GM19452 (cell line): ENCODE results near the gene STK32A.

ENCODE experiments used
- ATAC-seq: cut with Tn5 transposase; IDR thresholded peaks from one replicate; pipeline ENCODE4 v1.9.1; 2021; ENCODE audit not compliant: unreplicated experiment

The STK32A gene

DNA sequence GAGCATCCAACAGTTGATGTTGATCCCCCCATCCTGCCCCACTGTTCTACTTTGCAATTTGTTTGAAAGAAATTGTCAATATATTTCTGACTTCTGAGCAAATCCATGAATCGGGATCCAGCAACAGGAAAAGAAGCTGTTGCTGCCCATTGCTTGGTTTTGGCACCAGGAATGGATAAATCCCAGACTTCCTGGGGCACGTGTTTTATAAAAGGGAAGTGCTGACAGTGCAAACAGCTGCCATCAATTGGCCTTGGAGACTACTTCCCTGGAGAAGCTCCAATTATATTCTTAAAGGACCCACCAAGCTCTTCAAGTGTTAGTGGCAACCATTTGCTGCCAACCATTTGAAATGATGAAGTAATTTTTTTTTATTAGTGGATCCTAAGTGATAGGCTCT, 13.7 kb downstream of the STK32A start:
- ATAC-seq: no peak

DNA sequence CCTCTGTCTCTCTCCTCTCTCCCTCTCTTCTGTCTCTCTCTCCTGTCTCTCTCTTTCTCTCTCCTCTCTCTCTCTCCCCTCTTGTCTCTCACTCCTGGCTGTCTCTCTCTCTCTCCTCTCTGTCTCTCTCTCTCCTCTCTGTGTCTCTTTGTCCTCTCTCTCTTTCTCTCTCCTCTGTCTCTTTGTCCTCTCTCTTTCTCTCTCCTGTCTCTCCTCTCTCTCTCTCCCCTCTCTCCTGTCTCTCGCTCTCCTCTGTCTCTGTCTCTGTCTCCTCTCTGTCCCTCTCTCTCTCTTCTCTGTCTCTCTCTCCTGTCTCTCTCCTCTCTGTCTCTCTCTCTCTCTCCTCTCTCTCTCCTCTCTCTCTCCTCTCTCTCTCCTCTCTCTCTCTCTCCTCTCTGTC, 25.0 kb downstream of the STK32A start:
- no peak for ATAC-seq

DNA sequence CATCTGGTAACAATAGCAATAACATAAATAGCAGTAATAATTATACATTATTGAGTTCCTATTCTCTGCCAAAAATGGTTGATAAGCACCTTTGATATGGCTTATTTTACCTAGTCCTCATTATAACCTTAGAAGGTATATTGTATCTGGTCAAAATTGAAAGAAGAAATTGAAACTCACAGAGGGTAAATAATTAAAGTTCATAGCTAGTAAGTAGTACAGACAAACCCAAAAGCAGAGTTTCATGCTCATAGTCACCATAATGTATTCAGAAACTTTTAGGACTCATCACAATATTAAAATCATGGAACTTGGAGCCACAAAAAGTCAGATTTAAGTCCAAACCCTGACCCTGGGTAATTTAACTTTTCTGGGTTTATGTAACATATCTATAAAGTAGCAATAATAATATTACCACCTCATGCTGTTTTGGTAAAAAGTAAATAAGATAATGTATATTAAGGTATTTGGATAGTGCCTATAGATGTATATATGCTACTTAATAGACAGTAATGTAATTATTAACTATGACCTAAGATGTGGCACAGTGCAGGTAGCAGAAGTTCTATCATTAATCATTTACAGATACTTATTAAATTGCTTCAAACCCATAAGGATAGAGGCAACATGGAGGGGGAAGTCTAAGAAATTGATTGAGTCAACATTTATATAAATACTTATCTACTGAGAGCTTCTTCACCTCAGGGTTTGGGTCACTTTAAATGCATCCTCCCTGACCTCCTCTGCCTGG, 32.4 kb downstream of the STK32A start:
- no peak for ATAC-seq

DNA sequence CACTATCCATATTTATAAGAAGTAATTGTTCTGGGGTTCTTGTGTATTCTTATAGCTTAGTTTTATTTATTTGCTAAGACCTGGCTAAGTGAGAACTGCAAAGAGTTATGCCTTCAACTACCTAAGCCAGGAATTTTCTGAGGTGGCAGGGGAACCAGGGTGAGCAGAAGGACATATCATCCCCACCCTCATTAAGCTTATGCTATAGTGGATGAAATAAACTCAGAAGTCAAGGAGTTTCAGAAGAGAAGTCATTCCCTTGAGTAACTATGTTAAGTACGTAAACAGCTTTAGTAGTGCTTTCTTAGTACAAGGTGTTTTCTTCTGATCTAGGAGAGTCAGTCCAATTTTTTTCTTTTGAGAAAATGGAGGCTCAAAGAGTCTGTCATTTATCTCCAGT, 41.7 kb downstream of the STK32A start:
- no peak for ATAC-seq

DNA sequence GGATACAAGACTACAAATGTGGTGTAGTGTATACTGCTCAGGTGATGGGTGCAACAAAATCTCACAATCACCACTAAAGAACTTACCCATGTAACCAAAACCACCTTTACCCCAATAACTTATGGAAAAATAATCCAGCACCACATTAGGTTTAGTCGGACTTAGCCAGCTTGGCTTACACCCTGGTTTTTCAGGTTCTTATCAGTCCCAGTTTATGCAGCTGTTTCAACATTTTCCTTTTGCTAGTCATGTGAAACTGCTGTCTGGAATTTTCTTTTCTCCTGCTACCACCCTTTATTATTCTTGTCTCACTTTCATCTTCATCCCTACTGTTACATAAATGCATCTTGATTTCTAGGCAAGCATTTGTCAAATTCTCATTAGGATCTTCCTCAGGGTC, 51.5 kb downstream of the STK32A start:
- ATAC-seq: no peak

DNA sequence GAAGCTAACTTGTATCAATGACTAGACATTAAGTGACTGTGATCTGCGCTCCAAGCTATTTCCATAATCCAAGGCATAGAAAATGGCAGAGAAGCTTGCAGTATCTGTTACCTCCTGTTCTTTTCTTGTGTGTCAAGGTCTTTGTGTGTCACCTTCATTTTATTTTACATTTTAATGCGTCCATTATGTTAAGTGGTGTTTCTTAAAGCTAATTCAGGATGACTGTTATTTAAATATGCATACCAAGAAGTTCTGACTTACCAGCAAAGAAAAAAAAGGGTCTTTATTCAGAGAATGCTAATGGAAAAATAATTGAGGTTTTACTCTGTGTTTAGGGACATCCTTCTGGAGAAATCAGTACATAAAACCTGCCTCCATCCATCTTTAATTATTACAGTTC, 52.3 kb downstream of the STK32A start:
- ATAC-seq: no peak

DNA sequence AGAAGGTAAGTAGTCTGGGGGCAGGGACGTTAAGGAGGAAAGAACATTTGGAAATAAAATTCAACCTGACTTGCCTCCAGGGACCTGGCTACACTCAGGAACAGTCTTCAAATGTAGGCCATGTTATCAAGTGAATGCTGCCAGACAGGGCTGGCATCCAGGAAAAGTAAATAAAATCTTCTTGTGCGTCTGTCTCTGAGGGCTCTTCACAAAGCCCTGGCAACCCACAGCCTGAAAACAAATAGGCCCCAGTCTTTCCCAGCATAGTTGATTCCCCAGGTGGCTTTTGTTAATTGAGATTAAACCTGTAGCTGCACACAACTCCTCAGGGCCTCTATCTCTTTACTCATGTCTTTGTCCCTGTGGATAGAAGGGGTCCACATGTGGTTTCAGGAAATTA, 55.4 kb downstream of the STK32A start:
- ATAC-seq: no peak

DNA sequence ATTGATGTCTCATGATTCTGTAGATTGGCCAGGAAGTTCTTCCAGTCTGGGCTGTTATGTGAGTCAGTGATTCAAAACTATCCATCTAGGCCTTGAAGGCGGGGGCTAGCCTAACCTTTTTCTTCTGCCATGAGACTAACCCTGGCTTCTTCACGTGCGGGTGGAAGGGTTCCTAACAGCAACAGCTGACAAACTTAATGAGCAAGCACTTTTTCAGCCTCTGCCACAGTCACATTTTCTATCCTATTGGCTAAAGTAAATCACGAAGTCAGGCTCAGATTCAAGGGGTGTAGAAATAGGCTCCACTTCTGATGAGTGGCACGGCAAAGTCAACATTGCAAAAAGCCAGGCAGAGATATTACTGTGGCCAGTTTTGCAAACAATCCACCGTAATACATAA, 68.4 kb downstream of the STK32A start:
- ATAC-seq: no peak

DNA sequence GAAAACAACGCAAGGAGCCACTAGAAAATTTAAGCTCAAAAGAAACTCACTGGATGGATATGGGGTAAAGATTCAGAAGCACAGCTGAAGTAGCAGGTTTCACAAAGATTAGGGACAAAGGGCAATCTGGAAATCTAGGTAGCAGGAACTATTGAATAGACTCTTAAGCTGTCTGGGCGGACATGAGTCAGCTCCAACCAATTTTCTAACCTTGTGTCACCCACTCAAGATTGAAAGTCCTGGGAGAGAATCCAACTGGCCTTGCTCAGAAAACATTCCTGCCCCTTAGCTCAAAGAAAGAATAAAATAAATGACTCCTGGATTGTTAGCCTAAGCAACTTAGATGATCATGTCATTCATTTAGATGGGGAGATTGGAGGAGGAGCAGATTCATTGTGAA, 69.2 kb downstream of the STK32A start:
- ATAC-seq: no peak

DNA sequence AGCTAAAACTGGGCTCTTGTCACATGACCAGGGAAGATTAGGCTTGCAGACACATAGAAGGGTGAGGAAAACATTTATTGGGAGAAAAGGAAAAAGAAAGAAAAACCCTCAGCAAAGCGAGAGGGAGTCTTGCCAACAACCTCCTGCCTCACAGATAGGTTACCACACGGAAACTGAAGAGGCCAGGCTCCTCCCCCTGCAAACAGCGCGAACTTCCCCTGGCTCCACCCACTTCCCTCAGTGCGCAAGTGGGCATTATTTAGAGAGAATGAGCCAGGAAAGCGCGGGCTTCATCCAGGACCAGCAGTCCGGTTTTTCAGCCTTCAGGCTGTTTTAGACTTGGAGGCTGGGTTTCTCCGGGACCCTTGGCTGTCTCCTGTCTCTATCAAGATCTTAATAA, 70.3 kb downstream of the STK32A start:
- no peak for ATAC-seq

DNA sequence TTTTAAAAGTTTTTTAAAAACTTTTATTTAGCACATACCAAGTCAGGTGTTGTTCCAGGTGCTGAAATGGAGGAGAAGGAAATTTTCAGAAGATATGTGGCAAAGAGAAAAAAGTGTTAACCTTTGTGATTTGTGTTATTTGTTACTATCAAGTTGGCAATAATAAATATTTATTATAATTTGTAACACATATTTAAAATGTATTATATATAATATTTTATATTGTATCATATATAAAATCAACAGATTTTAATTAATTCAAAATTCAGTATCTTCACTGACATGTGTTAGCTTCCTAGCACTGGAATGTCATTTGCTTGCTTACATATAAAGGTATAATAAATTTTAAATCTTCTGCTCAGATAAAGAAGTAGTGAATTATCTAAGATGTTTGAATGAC, 71.5 kb downstream of the STK32A start:
- ATAC-seq: no peak

DNA sequence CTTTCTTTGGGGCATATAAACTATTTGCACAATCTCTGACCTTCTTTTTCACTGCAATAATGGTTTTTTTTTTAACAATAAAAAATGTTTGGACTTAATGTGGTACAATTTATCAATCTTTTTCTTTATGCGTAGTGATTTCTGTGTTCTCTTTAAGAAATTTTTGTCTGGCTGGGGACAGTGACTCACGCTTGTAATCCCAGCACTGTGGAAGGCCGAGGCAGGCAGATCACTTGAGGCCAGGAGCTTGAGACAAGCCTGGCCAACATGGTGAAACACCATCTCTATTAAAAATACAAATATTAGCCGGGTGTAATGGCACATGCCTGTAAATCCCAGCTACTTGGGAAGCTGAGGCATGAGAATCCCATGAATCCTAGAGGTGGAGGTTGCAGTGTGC, 72.3 kb downstream of the STK32A start:
- ATAC-seq: no peak

DNA sequence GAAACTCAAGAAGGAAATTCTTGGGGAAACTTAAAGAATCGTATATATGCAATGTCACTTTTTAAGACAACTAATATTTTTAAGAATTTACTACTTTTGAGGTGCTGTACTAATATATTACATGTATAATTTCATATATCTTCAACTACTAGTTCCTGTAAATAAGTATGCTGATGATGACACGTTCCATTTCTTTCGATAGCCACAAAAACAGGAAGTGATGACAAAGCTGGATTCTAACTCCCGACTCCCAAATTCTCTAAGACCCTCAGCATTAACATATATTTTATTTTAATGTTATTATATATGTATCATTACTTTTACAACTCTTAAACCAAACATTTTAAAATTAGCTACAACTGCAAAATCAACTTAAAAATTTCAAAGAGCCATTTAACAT, 74.8 kb downstream of the STK32A start:
- ATAC-seq: no peak

DNA sequence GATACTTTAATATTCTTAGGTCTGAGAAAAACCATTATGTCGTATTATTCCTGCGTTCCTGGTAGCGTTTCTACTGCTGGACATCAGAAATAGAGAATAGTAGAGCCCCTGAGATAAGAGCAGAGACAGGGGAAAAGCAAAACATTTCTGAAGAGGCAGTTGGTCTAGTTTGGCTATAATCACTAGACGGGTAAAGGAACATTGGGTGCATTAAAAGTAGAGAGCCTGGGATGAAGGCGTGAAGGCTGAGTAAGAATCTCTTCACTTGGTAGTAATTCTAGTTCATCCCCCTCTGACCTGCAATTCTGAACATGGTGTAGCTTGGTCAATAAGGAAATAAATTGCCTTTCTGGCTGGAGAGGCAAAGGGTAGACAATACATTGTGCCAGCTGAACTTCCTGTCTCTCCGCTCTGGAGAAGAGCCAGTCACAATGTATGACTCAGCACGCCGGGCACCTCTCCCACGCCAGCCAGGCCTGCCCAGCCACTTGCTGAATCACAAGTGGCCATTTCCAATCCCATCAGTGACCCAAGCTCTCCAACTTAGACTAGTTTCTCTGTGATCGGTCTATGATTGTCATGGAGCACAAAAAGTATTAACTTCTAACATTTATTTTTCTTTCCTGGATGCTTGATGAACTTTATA, 75.4 kb downstream of the STK32A start:
- ATAC-seq: no peak

DNA sequence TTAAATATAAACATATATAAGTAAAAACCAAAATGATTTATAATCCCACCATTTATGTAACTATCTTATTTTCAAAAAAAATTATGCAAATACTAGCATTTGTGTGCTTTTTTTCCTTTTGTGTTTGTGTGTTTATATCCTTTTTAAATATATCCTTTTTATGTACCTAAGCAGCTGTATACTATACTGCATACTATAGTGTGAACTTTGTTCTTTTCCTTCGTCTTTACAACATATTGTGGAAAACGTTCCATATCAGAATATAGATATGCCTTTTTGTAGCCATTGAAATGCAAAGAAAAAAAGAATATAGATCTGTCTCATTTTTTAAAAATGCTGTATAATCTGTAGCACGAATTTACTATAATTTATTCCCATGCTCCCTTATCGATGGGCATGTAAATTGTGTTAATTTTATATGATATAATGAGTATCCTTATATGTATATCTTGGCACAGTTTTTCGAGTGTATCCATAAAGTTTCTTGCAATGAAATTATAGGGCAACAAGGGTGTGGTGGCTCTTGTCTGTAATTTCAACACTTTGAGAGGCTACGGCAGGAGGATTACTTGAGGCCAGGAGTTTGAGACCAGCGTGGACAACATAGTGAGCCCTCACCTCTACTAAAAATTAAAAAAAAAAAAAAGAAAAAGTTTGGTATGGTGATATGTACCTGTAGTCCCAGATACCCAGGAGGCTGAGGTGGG, 83.3 kb downstream of the STK32A start:
- ATAC-seq: no peak

DNA sequence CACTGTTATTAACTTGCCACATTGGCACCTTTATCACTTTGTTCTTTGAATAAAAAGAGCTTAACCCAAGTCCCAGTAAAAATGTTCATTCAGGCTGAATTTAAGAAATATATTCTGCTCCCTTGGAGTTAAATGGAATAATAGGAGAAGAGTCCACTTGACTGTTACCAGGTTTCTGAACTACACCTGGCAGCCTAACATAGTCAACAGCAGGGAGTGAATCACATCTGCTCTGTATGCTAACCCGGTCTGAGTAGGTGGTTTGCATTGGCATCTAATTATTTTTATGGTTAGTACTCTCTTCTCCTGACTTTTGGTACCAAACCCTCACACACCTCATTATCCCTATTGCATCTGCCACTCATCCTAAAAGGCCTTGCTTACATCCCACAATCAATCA, 86.7 kb downstream of the STK32A start:
- ATAC-seq: no peak

DNA sequence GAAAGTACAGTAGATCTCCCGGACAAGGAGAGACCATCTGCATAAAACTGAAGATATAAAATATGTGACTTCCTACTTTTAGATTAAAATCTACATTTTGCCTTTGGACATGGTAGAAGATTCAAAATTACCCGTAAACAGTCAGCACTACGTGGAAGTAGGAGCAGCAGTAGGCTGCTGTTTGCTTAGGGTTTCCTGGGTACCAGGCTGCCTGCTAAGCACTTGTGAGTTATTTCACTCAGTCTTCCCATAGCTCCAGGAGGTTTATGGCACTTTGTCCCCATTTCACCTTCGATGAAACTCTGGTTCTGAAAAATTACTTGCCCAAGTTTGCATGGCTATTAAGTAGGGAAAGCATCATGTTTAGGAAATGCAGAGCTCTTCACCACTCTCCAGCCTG, 92.6 kb downstream of the STK32A start:
- no peak for ATAC-seq

DNA sequence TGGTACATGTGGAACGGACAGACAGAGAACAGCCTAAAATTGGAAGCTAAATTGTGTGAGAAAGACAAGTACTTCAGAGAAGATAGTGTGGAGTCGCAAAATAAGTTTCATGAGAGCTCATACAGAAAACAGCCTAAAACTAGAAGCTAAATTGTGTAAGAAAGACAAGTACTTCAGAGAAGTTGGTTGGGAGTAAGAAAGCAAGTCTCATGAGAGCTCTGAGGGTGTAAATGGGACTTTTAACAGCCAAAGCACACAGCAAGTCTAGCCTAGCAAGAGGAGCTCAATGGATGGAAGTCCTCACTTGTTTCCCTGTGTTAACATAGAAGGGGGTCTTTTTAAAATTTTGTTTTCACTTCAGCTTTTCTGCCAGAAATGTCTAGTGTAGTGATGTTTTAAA, 93.1 kb downstream of the STK32A start:
- no peak for ATAC-seq

DNA sequence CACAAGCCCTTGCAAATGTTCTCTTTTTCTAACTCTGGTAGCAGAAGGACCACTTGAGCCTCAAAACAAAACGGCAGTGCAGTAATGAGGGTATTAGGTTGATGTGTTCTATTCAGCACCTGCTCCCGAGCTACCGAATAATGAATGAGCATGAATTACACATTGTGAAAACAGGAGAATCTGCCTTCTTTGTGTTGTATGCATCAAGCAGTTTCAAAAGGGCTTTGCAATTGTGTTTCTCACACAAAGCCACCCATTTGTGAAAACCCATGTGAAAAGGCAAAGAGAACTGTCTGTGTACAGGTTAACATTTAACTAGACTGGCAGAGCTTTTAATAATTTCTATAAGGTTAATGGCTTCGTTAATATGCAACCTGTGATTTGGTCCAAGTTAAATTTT, 97.8 kb downstream of the STK32A start:
- ATAC-seq: peak; percentile 48

DNA sequence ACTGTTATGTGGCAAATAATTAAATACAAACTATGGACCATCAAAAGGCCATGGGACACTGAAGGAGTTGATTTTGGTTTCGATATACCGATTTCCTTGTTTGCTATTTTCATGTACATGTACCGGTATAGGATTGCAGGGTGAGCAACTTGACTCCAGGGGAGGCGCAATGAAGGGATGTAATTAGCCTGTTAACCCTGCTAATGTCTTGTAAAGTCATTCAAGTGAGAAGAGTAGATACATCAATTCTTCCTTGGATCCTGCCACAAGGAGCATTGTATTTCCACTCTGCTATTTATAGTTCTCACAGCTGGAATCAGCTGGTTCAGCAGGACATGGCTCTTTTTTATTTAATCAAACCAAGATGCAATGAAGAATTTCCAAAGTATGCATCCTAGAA, 102.0 kb downstream of the STK32A start:
- ATAC-seq: no peak

DNA sequence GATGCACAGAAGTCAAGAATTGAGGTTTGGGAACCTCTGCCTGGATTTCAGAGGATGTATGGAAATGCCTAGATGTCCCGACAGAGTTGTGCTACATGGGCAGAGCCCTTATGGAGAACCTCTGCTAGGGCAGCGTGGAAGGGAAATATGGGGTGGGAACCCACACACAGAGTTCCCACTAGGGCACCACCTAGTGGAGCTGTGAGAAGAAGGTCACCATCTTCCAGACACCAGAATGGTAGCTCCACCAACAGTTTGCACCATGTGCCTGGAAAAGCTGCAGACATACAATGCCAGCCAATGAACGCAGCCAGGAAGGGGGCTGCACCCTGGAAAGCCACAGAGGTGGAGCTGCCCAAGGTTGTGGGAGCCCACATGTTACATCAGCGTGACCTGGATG, 104.5 kb downstream of the STK32A start:
- no peak for ATAC-seq

DNA sequence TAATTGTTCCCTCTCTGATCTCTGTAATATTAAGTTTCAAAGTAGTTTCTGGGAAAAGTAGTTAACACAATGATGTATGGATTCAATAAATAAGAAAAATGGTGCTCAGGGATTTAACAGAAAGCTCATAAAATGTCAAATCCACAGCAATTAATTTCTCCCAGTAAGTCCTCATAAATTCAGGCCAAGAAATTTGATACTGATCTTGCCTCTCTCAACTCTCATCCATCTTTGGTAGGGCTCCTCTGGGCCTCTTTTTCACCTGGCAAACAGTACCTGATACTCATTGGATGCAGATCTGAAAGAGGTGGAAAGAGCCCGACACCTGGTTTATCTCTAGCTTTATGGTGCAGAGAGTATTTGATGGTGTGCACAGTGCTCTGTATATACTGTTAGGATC, 106.1 kb downstream of the STK32A start:
- no peak for ATAC-seq
